ENCODE data around the gene LZTFL1.
"Not testable (repeated sequence)": the region's sequence is repeated elsewhere in the genome, so short reads cannot be mapped to it uniquely, and the experiment has no call there.

Gene LZTFL1

DNA sequence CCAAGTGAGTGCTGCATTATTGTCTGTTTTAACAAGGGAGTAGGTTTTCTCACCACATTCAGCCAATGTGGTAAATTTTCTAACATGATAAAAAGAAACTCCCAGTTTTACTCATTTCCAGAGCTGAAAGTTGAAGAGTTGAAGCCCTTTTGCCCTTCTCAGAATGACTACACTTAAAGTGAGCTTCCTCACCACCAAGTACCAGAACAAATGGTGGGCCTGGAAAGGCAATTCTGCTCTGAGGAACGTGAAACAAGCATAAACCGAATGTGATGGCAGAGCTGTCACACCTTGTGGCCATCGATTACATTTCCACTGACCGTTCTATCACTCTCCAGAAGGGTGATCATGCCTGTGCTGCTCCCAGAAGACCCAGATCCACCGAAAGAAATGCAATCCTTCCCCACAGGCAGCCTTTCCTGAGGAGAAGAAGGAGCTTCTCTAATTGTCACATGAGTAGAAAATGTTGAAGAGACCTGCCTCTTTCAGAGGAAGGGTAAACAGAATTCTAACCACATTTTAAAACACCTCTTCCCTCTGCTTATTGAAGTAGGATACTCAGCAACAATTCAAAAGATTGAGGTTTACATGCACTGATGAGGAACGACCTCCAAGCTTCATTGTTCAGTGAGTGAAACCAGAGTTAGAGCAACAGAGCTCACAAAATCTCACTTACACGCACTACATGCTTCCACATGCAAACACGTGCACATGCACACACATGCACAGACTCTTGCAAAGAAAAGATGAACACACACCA, 23.0 kb upstream of the LZTFL1 start:
- Histone ChIP-seq H3K27me3 (ENCODE audit: control insufficient read depth in 1 of 2, insufficient read depth in 2 of 2, low read length in 2 of 2) (no peaks in the 10 kb centered on the region), H3K4me3 (ENCODE audit: low read length in 2 of 2) (no peak overlapping the region), H3K9ac (ENCODE audit: low read length in 2 of 2) (no peak overlapping the region), H3K36me3 (ENCODE audit: control insufficient read depth in 2 of 2, insufficient read depth in 2 of 2, low read length in 2 of 2) (peaks cover 0 to 4% of the 10 kb centered on the region in 2 donors), H3K9me3 (ENCODE audit: control insufficient read depth in 2 of 2, low read length in 2 of 2) (peaks cover 4 to 6% of the 10 kb centered on the region in 2 donors), H3K27ac (ENCODE audit: low read length) (no peak overlapping the region), H3K4me1 (ENCODE audit: control insufficient read depth, insufficient read depth, low read length) (no peaks in the 10 kb centered on the region)

DNA sequence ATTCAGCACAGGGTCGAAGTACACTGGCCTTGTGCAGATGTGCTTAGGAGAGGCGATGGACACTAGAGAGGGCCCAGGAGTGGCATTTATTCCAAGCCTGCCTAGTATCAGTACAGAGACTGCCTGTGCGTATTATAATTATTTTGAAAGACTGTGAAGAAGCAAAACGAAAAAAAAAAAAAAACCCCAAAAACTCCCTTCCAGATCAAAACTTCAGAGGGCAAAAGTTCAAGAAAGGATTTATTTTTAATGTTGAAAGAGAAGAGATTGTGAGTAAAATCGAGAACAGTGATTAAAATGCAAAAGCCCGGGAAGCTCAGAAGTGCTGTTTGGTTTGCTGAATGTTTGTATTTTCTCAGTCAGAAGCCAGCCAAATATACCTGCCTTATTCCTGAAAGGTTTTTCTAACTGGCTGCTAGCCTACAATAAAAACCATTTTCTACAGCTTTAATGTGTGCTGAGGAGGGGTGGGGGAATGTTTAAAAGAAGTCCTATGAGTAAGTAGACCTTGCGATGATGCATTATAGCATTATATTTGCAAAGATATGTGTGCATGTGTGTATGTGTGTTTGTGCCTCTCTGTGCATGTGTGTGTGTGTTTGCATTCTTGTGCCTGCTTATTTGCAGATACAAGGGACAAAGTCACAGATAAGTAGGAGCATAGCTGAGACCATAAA, 19.3 kb upstream of the LZTFL1 start:
- H3K9me3 ChIP-seq (ENCODE audit: control insufficient read depth in 2 of 2, low read length in 2 of 2): peaks cover 4 to 6% of the 10 kb centered on the region in 2 donors
- H3K36me3 ChIP-seq (ENCODE audit: control insufficient read depth in 2 of 2, insufficient read depth in 2 of 2, low read length in 2 of 2): peaks cover 0 to 4% of the 10 kb centered on the region in 2 donors
- no peak overlapping the region for H3K9ac ChIP-seq (ENCODE audit: low read length in 2 of 2)
- no peak overlapping the region for H3K4me3 ChIP-seq (ENCODE audit: low read length in 2 of 2)
- H3K4me1 ChIP-seq (ENCODE audit: control insufficient read depth, insufficient read depth, low read length): no peaks in the 10 kb centered on the region
- H3K27me3 ChIP-seq (ENCODE audit: control insufficient read depth in 1 of 2, insufficient read depth in 2 of 2, low read length in 2 of 2): no peaks in the 10 kb centered on the region
- H3K27ac ChIP-seq (ENCODE audit: low read length): no peak overlapping the region

DNA sequence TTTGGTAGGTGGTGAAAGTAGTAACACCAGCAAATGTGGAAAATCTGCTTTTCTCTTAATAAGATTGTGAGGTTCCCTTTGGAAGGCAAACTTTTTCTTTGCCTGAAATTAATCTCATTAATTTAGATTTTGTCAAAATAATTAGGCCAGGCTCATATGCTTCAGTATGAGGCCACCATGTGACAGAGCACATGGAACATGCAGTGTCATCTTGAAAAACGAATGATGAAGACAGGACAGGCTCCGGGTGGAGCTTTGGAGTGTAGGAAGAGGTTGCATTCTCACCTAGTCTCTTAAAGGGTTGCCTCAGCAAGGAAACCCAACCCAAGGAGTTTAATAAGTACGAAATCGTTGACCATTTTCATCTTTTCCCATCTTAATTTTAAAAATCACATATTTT, 18.6 kb upstream of the LZTFL1 start:
- Histone ChIP-seq H3K4me3 (ENCODE audit: low read length in 2 of 2) (no peak overlapping the region), H3K27ac (ENCODE audit: low read length) (no peak overlapping the region), H3K4me1 (ENCODE audit: control insufficient read depth, insufficient read depth, low read length) (no peaks in the 10 kb centered on the region), H3K36me3 (ENCODE audit: control insufficient read depth in 2 of 2, insufficient read depth in 2 of 2, low read length in 2 of 2) (peaks cover 0 to 4% of the 10 kb centered on the region in 2 donors), H3K9ac (ENCODE audit: low read length in 2 of 2) (no peak overlapping the region), H3K27me3 (ENCODE audit: control insufficient read depth in 1 of 2, insufficient read depth in 2 of 2, low read length in 2 of 2) (no peaks in the 10 kb centered on the region), H3K9me3 (ENCODE audit: control insufficient read depth in 2 of 2, low read length in 2 of 2) (peaks cover 4 to 6% of the 10 kb centered on the region in 2 donors)

DNA sequence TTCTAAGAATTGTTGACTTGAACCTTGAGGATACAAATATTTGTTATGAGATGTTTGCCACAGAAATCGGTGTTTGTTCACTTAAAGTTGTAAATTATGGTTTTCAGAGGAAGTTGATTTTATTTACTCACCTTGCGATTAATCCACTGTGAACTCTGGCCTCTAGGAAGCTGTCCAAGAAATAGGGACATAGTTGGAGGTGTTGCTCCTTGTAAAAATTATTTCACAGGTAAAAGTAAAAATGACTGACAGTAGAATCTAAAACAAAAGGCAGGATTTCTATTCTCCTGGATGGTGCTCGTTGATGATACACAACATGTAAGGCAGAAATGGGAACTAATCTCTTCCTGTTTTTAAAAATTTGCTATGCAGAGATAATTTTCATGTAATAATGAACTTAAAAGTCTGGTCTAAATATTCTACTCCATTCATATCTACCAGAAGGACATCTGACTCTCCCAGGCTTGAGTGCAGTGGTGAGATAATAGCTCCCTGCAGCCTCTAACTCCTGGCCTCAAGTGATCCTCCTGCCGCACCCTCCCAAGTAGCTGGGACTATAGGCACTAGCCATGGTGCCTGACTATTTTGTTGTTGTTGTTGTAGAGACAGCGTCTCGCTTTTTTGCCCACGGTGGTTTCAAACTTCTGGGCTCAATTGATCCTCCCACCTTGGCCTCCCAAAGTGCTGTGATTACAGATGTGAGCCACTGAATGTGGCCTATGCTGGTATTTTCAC, 17.1 kb upstream of the LZTFL1 start:
- H3K36me3 ChIP-seq (ENCODE audit: control insufficient read depth in 2 of 2, insufficient read depth in 2 of 2, low read length in 2 of 2): peaks cover 0 to 4% of the 10 kb centered on the region in 2 donors
- no peak overlapping the region for H3K9ac ChIP-seq (ENCODE audit: low read length in 2 of 2)
- H3K4me1 ChIP-seq (ENCODE audit: control insufficient read depth, insufficient read depth, low read length): no peaks in the 10 kb centered on the region
- H3K4me3 ChIP-seq (ENCODE audit: low read length in 2 of 2): no peak overlapping the region
- no peaks in the 10 kb centered on the region for H3K27me3 ChIP-seq (ENCODE audit: control insufficient read depth in 1 of 2, insufficient read depth in 2 of 2, low read length in 2 of 2)
- H3K9me3 ChIP-seq (ENCODE audit: control insufficient read depth in 2 of 2, low read length in 2 of 2): peaks cover 4 to 6% of the 10 kb centered on the region in 2 donors
- H3K27ac ChIP-seq (ENCODE audit: low read length): no peak overlapping the region

DNA sequence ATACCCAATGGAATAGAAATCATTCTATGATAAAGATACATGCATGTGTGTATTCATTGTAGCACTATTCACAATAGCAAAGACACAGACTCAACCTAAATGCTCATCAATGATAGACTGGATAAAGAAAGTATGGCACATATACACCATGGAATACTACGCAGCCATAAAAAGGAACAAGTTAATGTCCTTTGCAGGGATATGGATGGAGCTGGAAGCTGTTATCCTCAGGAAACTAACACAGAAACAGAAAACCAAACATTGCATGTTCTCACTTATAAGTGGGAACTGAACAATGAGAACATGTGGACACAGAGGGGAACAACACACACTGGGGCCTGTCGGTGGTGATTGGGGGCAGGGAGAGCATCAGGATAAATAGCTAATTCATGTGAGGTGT, 15.1 kb upstream of the LZTFL1 start:
- H3K4me3 ChIP-seq (ENCODE audit: low read length in 2 of 2): not testable (repeated sequence)

DNA sequence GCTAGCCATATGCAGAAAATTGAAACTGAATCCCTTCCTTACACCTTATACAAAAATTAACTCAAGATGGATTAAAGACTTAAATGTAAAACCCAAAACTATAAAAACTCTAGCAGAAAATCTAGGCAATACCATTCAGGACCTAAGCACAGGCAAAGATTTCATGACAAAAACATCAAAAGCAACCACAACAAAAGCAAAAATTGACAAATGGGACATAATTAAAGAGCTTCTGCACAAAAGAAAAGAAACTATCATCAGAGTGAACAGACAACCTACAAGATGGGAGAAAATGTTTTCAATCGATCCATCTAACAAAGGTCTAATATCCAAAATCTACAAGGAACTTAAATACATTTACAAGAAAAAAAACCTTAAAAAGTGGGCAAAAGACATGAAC, 14.4 kb upstream of the LZTFL1 start:
- not testable (repeated sequence) for H3K4me3 ChIP-seq (ENCODE audit: low read length in 2 of 2); H3K36me3 ChIP-seq (ENCODE audit: control insufficient read depth in 2 of 2, insufficient read depth in 2 of 2, low read length in 2 of 2); H3K27me3 ChIP-seq (ENCODE audit: control insufficient read depth in 1 of 2, insufficient read depth in 2 of 2, low read length in 2 of 2); H3K9me3 ChIP-seq (ENCODE audit: control insufficient read depth in 2 of 2, low read length in 2 of 2); H3K9ac ChIP-seq (ENCODE audit: low read length in 2 of 2); H3K4me1 ChIP-seq (ENCODE audit: control insufficient read depth, insufficient read depth, low read length); H3K27ac ChIP-seq (ENCODE audit: low read length)

More for the DNA sequence above, 15.1 kb upstream of the LZTFL1 start:
- H3K9ac ChIP-seq (ENCODE audit: low read length in 2 of 2); H3K27me3 ChIP-seq (ENCODE audit: control insufficient read depth in 1 of 2, insufficient read depth in 2 of 2, low read length in 2 of 2); H3K4me1 ChIP-seq (ENCODE audit: control insufficient read depth, insufficient read depth, low read length); H3K36me3 ChIP-seq (ENCODE audit: control insufficient read depth in 2 of 2, insufficient read depth in 2 of 2, low read length in 2 of 2); H3K27ac ChIP-seq (ENCODE audit: low read length); H3K9me3 ChIP-seq (ENCODE audit: control insufficient read depth in 2 of 2, low read length in 2 of 2): not testable (repeated sequence)

DNA sequence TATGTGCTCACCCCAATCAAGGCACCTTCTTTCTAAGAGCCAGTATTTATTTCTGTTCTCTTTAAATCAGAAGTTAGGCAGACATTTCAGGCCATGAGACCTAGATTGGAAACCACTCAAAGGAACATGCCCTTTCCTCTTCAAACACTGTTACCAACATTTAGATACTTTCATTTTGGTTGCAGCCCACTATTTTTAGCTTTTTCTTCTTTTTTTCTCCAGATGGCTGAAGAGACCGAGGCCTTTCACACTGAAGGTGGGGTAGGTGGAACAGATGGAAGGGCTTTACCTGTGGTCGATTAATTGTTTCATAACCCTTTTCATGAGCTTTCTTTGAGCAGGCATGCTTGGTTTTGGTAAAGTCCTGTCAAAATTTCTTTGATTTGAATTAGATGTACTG, 10.9 kb upstream of the LZTFL1 start:
- Histone ChIP-seq H3K27me3 (ENCODE audit: control insufficient read depth in 1 of 2, insufficient read depth in 2 of 2, low read length in 2 of 2) (no peaks in the 10 kb centered on the region), H3K9ac (ENCODE audit: low read length in 2 of 2) (no peak overlapping the region), H3K27ac (ENCODE audit: low read length) (no peak overlapping the region), H3K36me3 (ENCODE audit: control insufficient read depth in 2 of 2, insufficient read depth in 2 of 2, low read length in 2 of 2) (no peaks in the 10 kb centered on the region), H3K9me3 (ENCODE audit: control insufficient read depth in 2 of 2, low read length in 2 of 2) (no peaks in the 10 kb centered on the region), H3K4me1 (ENCODE audit: control insufficient read depth, insufficient read depth, low read length) (no peaks in the 10 kb centered on the region), H3K4me3 (ENCODE audit: low read length in 2 of 2) (no peak overlapping the region)

DNA sequence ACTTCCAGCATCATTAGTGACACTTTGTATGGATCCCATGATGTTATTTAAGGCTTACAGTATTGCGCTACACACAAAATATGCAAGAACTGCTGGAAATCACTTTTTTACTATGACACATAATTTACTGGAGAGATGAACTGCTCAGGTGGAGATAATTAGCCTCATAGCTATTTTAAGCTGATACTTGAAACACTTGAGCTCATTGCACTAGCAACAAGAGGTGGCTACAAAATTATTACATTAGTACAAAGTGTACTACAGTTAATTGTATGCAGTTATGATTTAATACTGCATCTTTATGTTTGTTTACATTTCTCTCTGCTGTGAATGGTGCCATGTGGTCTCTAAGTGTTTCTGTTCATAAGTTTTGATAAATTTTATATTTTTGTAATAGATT, 6.5 kb upstream of the LZTFL1 start:
- no peak overlapping the region for H3K4me3 ChIP-seq (ENCODE audit: low read length in 2 of 2)
- H3K4me1 ChIP-seq (ENCODE audit: control insufficient read depth, insufficient read depth, low read length): no peaks in the 10 kb centered on the region
- no peak overlapping the region for H3K27ac ChIP-seq (ENCODE audit: low read length)
- H3K27me3 ChIP-seq (ENCODE audit: control insufficient read depth in 1 of 2, insufficient read depth in 2 of 2, low read length in 2 of 2): no peaks in the 10 kb centered on the region
- H3K9me3 ChIP-seq (ENCODE audit: control insufficient read depth in 2 of 2, low read length in 2 of 2): no peaks in the 10 kb centered on the region
- no peak overlapping the region for H3K9ac ChIP-seq (ENCODE audit: low read length in 2 of 2)
- no peaks in the 10 kb centered on the region for H3K36me3 ChIP-seq (ENCODE audit: control insufficient read depth in 2 of 2, insufficient read depth in 2 of 2, low read length in 2 of 2)

DNA sequence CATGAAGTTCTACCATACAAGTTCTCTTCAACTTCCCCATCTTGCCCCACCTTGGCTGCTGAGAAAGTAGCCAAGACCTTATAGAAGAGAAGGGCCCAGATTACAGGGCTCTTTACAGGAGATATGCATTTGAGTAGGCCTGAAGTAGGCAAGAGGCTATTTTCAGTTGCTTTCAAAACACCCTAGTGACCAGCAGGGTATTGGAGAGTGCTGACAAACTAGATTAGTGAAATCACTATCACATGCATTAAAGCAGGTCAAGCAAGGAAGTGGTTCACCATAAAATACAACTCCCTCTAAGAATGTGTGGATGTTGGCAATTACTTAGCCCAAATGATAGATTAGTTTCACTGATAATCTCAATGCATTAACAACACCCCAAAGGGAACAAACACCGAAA, 2.7 kb upstream of the LZTFL1 start:
- peaks cover 6% of the 10 kb centered on the region for H3K4me1 ChIP-seq (ENCODE audit: control insufficient read depth, insufficient read depth, low read length)
- no peaks in the 10 kb centered on the region for H3K36me3 ChIP-seq (ENCODE audit: control insufficient read depth in 2 of 2, insufficient read depth in 2 of 2, low read length in 2 of 2)
- H3K4me3 ChIP-seq (ENCODE audit: low read length in 2 of 2): no peak overlapping the region
- no peak overlapping the region for H3K27ac ChIP-seq (ENCODE audit: low read length)
- no peaks in the 10 kb centered on the region for H3K9me3 ChIP-seq (ENCODE audit: control insufficient read depth in 2 of 2, low read length in 2 of 2)
- H3K9ac ChIP-seq (ENCODE audit: low read length in 2 of 2): no peak overlapping the region
- H3K27me3 ChIP-seq (ENCODE audit: control insufficient read depth in 1 of 2, insufficient read depth in 2 of 2, low read length in 2 of 2): no peaks in the 10 kb centered on the region

DNA sequence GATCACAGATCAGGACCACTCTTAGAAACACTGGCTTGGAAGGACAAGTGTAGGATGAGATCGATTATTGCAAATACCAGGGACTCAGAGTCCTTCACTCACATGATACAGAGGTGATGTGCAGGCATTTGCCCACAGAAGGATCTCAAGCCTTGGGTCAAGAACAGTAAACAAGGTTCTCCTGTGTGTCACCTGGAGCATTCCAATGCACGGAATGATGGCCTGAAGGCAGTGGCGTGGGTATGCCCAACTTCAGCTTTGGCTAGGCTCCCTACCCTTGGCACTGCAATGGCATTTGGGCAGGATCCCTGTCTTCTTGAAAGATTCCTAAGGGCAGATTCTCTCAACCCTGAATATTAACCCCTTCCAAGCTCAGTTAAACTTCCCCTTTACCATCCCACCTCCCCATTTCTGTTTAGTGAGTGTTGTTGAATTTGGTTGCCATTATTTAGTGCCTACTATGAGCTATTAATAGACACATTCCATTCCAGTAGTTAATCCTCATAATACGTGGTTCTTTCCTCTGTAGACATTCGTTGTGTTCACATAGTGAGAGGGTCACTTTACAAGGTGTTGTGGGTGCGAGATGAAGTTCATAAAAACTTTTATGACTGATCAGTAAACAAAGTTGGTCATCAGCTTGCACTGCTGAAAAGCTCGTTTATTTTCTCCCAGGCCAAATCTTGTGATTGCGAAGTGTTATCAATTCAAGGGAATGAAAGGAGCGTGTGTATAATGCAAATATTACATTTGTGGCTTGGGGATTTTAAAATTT, 1.1 kb upstream of the LZTFL1 start:
- Histone ChIP-seq H3K27me3 (ENCODE audit: control insufficient read depth in 1 of 2, insufficient read depth in 2 of 2, low read length in 2 of 2) (no peaks in the 10 kb centered on the region), H3K36me3 (ENCODE audit: control insufficient read depth in 2 of 2, insufficient read depth in 2 of 2, low read length in 2 of 2) (no peaks in the 10 kb centered on the region), H3K9me3 (ENCODE audit: control insufficient read depth in 2 of 2, low read length in 2 of 2) (no peaks in the 10 kb centered on the region), H3K4me1 (ENCODE audit: control insufficient read depth, insufficient read depth, low read length) (peaks cover 6% of the 10 kb centered on the region), H3K4me3 (ENCODE audit: low read length in 2 of 2) (no peak overlapping the region), H3K27ac (ENCODE audit: low read length) (no peak overlapping the region), H3K9ac (ENCODE audit: low read length in 2 of 2) (no peak overlapping the region)

Data from stomach smooth muscle (tissue), 2 donors.